NT2/D1 (cell line): Measurements from ENCODE around the gene CYP24A1.

ENCODE experiments used
- DNase-seq: peaks from one replicate; pipeline ENCODE4 v3.0.0-alpha.2; 2011; ENCODE audit warnings: low read depth, low spot score
- H3K27me3 ChIP-seq: 2 replicates; pipeline ENCODE4 v1.6.0; 2011; ENCODE audit warnings: mild to moderate bottlenecking; ENCODE audit not compliant: insufficient read length, insufficient read depth
- H3K36me3 ChIP-seq: 2 replicates; pipeline ENCODE4 v1.6.1; 2011; ENCODE audit warnings: mild to moderate bottlenecking, low read length, mixed read lengths; ENCODE audit not compliant: insufficient read depth, insufficient read length
- H3K4me1 ChIP-seq: 2 replicates; pipeline ENCODE4 v1.5.1; 2011; ENCODE audit not compliant: insufficient read depth, insufficient read length
- H3K4me3 ChIP-seq: 2 replicates; pipeline ENCODE4 v1.5.1; 2011; ENCODE audit warnings: low read depth; ENCODE audit not compliant: insufficient read length
- H3K9ac ChIP-seq: 2 replicates; pipeline ENCODE4 v1.6.0; 2011; ENCODE audit warnings: low read depth; ENCODE audit not compliant: insufficient read length
- H3K9me3 ChIP-seq: 2 replicates; pipeline ENCODE4 v1.5.1; 2011; ENCODE audit warnings: mild to moderate bottlenecking, low read length; ENCODE audit not compliant: insufficient read depth
- SUZ12 ChIP-seq: IDR thresholded peaks from 2 replicates; pipeline ENCODE4 v1.6.1; 2011; ENCODE audit not compliant: insufficient read length, insufficient read depth; ENCODE audit errors: extremely low read depth
- YY1 ChIP-seq: IDR thresholded peaks from 2 replicates; pipeline ENCODE4 v1.6.1; 2011; ENCODE audit not compliant: insufficient read length, insufficient read depth
- ZNF274 ChIP-seq: IDR thresholded peaks from 2 replicates; pipeline ENCODE4 v1.6.1; 2011; ENCODE audit warnings: mild to moderate bottlenecking, low read depth, low read length

CYP24A1 gene

GRCh38 chr20:54193817-54194216, 20.0 kb upstream of the CYP24A1 start:
- Histone ChIP-seq H3K4me3 (no peak overlapping the region), H3K4me1 (no peaks in the 10 kb centered on the region), H3K9me3 (no peaks in the 10 kb centered on the region), H3K9ac (no peak overlapping the region), H3K27me3 (no peaks in the 10 kb centered on the region), H3K36me3 (no peaks in the 10 kb centered on the region)
- DNase-seq = no peak
- TF ChIP-seq YY1 = no peak
- no peak for TF ChIP-seq ZNF274
- no peak for TF ChIP-seq SUZ12

- Histone ChIP-seq H3K9me3 (no peaks in the 10 kb centered on the region), H3K4me3 (no peak overlapping the region), H3K9ac (no peak overlapping the region), H3K4me1 (no peaks in the 10 kb centered on the region), H3K36me3 (no peaks in the 10 kb centered on the region), H3K27me3 (no peaks in the 10 kb centered on the region)
- TF ChIP-seq ZNF274 = no peak
- no peak for TF ChIP-seq YY1
- no peak for TF ChIP-seq SUZ12
- DNase-seq = no peak
Observed at GRCh38 chr20:54190217-54190616, 16.4 kb upstream of the CYP24A1 start.

- Histone ChIP-seq H3K27me3 (no peaks in the 10 kb centered on the region), H3K9ac (no peak overlapping the region), H3K9me3 (no peaks in the 10 kb centered on the region), H3K4me3 (no peak overlapping the region), H3K36me3 (no peaks in the 10 kb centered on the region), H3K4me1 (no peaks in the 10 kb centered on the region)
- DNase-seq = no peak
- TF ChIP-seq ZNF274 (no peak), YY1 (no peak), SUZ12 (no peak)
Observed at GRCh38 chr20:54189630-54190029, 15.8 kb upstream of the CYP24A1 start.

GRCh38 chr20:54188132-54188849, 14.5 kb upstream of the CYP24A1 start:
- Histone ChIP-seq H3K9me3 (no peaks in the 10 kb centered on the region), H3K4me3 (no peak overlapping the region), H3K27me3 (no peaks in the 10 kb centered on the region), H3K9ac (no peak overlapping the region), H3K36me3 (no peaks in the 10 kb centered on the region), H3K4me1 (no peaks in the 10 kb centered on the region)
- no peak for TF ChIP-seq YY1
- no peak for TF ChIP-seq ZNF274
- no peak for TF ChIP-seq SUZ12
- DNase-seq = no peak

GRCh38 chr20:54184904-54185626, 11.3 kb upstream of the CYP24A1 start:
- no peak for DNase-seq
- Histone ChIP-seq H3K4me3 (no peak overlapping the region), H3K36me3 (no peaks in the 10 kb centered on the region), H3K9ac (no peak overlapping the region), H3K9me3 (no peaks in the 10 kb centered on the region), H3K27me3 (no peaks in the 10 kb centered on the region), H3K4me1 (no peaks in the 10 kb centered on the region)
- TF ChIP-seq ZNF274 = no peak
- no peak for TF ChIP-seq SUZ12
- no peak for TF ChIP-seq YY1

- TF ChIP-seq YY1 (no peak), ZNF274 (no peak), SUZ12 (no peak)
Observed at GRCh38 chr20:54184071-54184470, 10.3 kb upstream of the CYP24A1 start.

GRCh38 chr20:54180931-54181330, 7.1 kb upstream of the CYP24A1 start:
- Histone ChIP-seq H3K4me3 (no peak overlapping the region), H3K9me3 (no peaks in the 10 kb centered on the region), H3K27me3 (peaks cover 6% of the 10 kb centered on the region), H3K9ac (no peak overlapping the region), H3K4me1 (no peaks in the 10 kb centered on the region), H3K36me3 (no peaks in the 10 kb centered on the region)
- no peak for DNase-seq
- TF ChIP-seq YY1 (no peak), ZNF274 (no peak), SUZ12 (no peak)

More at GRCh38 chr20:54184071-54184470, 10.3 kb upstream of the CYP24A1 start:
- Histone ChIP-seq H3K4me1 (no peaks in the 10 kb centered on the region), H3K27me3 (no peaks in the 10 kb centered on the region), H3K36me3 (no peaks in the 10 kb centered on the region), H3K9ac (no peak overlapping the region), H3K4me3 (no peak overlapping the region), H3K9me3 (no peaks in the 10 kb centered on the region)
- no peak for DNase-seq
